GM23248 (cell line): Measurements from ENCODE around the gene PI4KA.

ENCODE experiments used
- EZH2 ChIP-seq: fragments of 200-600 bp; sonication (generic); IDR thresholded peaks from 2 replicates; pipeline ENCODE4 v1.6.1; 2018; ENCODE audit warnings: antibody characterized with exemption, mild to moderate bottlenecking; ENCODE audit not compliant: insufficient read depth, poor library complexity, severe bottlenecking
- EZH2phosphoT487 ChIP-seq: fragments of 200-600 bp; sonication (generic); IDR thresholded peaks from 2 replicates; pipeline ENCODE4 v1.6.1; 2018; ENCODE audit warnings: antibody characterized with exemption, moderate library complexity, mild to moderate bottlenecking, low read depth; ENCODE audit not compliant: insufficient read depth

DNA sequence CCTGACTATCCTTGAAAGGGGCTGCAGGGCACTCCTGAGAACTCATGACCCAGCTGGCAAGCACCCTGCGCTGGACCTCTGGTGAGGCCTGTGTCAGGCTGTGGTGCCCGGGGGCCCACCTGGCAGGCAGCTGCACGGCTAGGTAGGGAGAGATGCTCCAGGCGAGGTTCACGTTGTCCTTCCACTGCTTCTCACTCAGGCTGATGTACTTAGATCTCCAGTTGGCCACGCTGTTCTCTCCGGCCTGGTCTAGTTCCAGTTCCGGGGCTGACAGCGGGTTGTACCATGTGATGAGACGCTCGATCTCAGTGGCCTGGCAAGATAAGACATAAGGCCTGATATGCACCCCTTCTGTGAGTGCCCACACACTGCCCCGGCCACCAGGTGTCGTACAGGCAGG, 129.4 kb downstream of the PI4KA start:
- TF ChIP-seq EZH2 (no peak), EZH2phosphoT487 (no peak)
